GM12873 (cell line): Measurements from ENCODE around the gene FAM174C.

Experiments used
- TF ChIP-seq, protein P1 (sequence below): IDR thresholded peaks from 2 replicates; pipeline ENCODE4 v1.5.1; 2012; ENCODE audit warnings: low read depth, mild to moderate bottlenecking, moderate library complexity, low read length, control low read depth; ENCODE audit not compliant: insufficient read depth; ENCODE audit errors: missing control alignments

Gene FAM174C

DNA sequence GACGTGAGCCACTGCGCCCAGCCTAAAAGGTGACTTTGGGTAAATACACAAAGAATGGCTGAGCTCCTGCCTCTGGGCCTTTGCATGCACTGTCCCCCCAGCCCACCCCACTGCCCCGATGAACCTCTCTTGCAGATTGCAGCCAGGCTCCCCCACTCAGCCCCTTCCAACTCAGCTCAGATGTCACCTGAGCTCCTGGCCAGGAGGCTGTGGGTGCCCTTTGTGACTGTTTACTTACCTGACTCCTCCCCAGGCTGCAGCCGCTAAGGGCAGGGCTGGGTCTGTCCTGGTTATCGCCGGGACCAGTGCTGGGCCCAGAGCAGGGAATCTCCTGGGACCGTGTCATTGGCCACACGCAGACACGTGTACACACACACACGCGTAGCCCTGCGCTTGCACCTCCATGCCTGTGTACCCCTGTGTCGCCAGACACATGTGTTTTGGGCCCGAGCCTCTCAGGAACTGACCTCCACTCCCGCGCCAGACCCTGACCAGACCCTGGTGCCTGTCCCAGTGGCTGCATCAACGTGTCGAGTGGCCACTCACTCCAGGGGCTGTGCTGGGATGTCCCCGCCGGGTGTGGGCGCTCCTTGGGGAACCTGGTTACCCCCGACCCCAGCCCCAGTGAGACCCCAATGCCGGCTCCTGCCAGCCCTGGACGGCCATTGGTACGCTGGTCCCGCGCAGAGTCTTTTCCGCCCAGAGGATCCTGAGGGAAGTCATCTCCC is 29.0 kb downstream of the FAM174C start:
- TF ChIP-seq, protein P1, sequence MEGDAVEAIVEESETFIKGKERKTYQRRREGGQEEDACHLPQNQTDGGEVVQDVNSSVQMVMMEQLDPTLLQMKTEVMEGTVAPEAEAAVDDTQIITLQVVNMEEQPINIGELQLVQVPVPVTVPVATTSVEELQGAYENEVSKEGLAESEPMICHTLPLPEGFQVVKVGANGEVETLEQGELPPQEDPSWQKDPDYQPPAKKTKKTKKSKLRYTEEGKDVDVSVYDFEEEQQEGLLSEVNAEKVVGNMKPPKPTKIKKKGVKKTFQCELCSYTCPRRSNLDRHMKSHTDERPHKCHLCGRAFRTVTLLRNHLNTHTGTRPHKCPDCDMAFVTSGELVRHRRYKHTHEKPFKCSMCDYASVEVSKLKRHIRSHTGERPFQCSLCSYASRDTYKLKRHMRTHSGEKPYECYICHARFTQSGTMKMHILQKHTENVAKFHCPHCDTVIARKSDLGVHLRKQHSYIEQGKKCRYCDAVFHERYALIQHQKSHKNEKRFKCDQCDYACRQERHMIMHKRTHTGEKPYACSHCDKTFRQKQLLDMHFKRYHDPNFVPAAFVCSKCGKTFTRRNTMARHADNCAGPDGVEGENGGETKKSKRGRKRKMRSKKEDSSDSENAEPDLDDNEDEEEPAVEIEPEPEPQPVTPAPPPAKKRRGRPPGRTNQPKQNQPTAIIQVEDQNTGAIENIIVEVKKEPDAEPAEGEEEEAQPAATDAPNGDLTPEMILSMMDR: no peak

DNA sequence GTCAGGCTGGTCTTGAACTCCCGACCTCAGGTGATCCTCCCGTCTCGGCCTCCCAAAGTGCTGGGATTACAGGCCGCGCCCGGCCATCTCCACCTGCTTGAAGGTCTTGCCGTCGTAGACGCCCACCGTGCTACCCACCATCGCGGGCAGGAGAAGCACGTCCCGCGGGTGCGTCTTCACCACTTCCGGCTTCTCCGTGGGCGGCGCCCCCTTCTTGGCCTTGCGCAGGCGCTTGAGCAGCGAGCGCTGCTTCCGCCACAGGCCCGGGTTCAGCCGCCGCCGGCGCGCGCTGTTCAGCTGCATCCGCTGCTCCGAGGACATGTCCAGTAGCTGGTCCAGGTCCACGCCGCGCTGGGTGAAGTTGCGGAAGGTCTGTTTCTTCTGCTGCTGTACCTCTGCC is 32.0 kb downstream of the FAM174C start:
- TF ChIP-seq, protein P1: no peak

DNA sequence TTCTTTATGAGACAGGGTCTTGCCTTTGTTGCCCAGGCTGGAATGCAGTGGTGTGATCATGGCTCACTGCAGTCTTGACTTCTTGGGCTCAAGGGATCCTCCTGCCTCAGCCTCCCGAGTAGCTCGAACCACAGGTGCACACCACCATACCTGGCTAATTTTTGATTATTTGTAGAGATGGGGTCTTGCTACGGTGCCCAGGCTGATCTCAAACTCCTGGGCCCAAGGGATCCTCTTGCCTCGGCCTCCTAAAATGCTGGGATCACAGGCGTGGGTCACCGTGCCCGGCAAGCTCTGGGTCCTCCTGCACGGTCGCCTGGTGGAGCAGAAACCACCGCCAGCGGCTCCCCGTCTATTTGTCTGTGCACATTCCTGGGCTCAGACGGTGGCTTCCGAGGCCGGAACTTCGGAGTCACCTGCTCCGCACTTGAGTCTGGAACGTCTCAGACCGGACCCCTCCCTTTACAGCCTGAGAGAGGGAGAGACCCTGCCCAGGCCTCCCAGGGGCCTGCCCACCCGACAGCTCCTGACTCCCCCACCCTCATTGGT is 32.5 kb downstream of the FAM174C start:
- TF ChIP-seq, protein P1: no peak

DNA sequence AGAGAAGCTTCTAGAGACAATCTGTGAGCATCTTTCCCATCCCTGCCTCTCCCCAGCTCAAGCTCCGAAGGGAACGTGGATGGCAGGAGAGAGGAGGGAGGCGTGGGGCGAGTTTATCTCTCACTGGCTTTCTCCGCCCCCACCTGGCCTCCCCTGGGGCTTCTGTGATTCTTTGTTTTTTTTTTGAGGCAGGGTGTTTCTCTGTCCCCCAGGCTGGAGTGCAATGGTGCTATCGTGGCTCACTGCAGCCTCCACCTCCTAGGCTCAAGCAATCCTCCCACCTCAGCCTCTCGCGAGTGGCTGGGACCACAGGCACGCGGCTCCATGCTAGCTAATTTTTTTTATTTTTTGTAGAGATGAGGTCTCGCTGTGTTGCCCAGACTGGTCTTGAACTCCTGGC is 33.4 kb downstream of the FAM174C start:
- TF ChIP-seq, protein P1: no peak

DNA sequence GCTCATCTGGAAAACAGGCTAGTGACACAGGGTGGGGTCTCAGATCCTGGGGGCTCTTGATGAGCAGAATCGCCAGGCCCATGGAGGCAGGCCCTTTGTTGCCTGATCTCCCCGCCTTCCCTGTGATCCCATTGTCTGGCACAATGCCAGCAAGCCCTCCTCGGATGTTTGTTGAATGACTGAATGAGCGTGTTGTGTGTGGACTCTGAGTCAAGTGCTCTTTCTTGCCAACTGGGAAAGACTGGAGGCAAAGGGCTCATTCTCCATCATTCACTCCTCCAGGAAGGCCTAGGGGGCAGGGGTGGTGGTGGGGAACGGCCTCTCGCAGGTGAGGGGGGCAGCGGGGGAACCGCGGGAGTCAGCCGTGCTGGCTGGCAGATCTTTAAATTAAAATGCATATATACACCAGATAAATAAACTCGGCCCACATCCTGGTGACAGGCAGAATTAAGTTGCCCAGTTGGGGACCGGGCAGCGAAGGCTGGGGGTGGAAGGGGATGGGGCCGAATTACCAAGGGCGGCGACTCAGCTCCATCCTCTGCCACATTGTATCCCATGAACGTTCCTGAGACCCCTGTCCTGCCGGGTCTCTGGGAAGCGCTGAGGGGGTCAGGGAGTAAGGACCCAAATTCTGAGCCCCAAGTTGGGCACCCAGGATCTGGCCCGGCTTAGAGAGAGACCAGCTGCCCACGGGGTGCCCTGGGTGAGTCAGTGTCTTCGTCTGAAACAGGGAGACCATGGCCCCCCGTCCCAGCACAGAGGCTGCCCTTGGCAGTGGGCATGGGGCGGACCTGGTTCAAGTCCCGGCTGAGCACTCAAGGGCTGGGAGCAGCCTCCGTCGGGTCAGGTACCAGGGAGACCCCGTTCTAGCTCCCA is 34.9 kb downstream of the FAM174C start:
- TF ChIP-seq, protein P1: no peak

GRCh38 chr19:1310853-1311180 is 35.5 kb downstream of the FAM174C start:
- TF ChIP-seq, protein P1: no peak

DNA sequence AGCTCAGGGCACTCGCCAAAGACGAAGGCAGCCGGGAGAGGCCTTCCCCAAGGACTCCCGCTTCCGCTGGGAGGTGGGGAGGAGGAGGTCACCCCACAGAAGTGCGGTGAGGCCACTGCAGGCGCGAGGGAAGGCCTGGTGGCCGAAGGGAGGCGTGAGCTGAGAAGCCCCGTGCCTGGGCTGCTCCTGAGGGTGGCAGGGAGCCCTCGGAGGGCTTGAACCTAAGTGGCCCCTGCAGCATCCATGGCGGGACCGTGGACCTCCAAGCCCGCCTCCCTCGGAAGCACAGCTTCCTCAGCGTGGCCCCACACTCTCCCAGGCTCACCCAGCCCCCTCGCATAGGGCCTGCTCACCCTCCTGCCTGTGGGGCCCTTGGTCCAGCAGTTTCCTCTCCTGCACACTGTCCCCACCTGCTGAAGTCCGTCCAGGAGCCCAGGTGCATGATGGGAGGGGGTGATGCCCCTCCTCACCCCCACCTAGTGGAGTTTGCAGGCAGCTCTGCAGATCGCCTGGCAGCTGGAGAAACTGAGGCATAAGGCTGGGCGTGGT is 36.3 kb downstream of the FAM174C start:
- TF ChIP-seq, protein P1: no peak
